Stimulated activated CD8-positive, alpha-beta memory T cell treated with anti-CD3 and anti-CD28 coated beads, Interleukin-2, amount 100 ng/mL, for 48 hours (primary cell): Measurements from ENCODE around the gene IQSEC1.

Experiments used
- DNase-seq, 2 donors: peaks; one replicate each; pipeline ENCODE4 v3.0.0-alpha.2; 2020; ENCODE audit warnings: low read depth in 2 of 2

The IQSEC1 gene

DNA sequence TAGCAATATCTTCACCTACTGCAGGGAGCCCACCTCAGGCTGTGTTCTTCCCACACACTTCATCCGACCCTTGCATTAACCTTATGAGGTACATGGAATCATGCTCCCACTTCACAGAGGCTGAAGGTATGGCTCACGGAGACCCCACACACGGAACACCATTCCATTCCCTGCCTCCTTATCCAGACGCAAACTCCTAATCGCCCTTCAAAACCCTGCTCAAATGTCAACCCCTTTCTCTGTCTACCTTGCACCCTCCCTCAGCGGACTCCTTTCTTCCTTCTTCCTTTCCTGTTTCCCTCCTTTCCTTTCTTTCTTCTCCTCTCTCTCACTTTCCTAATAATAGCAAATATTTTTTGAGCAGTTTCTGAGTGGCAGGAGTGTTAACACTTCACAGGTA is 23.8 kb downstream of the IQSEC1 start:
- DNase-seq: no peak

DNA sequence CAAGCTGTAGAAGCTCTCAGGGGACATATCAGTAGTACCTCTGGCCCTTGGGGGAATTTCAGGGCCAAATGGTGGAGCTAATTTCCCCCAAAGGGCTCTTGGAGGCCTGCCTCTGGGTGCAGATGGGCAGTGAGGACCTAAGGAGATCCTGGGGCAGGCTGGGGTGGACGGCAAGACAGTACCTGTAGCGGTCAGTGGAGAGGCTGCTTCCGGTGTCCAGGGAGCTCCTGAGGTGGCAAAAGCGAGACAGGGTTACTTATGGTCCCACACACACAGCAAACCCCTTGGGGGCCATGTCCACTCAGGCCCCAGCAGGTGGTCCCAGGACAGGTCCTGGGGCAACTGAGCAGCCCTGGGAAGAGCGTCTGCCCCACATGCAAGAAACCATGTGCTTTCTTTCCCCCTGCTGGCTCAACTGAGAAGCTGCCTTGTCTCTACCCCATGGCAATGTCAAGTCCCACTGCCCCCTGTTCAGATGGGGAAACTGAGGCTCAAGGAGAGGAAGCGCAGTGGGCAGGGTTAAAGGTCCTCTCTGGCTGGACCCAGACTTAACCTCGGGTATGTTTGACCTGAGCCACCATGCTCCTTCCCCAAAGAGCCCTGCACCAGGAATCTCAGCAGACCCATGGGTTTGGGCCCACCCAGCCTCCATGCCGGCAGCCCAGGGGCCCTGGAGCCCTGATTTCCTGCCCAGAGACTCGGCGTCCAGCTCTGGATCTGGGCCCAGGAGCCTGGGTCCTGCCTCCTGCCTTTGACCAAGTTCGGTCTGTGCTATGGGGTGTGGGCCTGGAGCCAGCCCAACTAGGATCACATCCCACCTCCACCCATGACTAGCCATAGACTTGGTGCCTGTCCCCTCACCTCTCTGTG is 25.7 kb downstream of the IQSEC1 start:
- DNase-seq: no peak

DNA sequence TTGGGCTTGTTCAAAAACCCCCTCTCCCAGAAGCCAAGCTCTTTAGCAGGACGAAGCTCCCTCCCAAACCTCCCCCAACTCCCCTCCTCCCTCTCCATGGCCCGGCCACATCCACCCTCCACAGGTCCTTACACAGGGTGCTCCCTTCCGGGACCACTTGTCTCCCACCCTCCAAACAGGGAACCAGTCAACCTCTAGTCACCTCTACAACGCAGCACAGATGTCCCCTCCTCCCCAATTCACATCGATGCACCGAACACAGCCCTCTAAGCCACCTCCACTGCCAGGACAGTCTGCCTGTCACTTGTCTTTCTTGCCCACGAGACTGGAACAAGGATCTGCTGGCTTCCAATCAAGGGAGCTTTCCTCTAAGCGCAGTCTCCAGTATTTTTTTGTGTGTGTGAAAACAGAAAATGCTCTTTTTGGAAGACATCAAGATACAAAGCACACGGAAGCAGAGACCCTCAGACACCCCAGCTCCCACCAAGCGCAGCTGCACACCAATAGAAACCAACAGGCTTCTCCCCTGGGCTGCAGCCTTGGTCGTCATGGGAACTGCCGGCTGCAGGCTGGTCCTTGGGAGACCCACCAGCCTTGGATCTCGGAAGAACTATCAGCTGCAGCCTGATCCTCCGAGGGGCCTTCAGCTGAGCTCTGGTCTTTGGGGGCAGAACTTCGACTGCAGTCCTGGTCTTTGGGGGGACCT is 26.5 kb downstream of the IQSEC1 start:
- DNase-seq: no peak

- DNase-seq: no peak
Observed at GRCh38 chr3:13045904-13046568, 27.2 kb downstream of the IQSEC1 start.

DNA sequence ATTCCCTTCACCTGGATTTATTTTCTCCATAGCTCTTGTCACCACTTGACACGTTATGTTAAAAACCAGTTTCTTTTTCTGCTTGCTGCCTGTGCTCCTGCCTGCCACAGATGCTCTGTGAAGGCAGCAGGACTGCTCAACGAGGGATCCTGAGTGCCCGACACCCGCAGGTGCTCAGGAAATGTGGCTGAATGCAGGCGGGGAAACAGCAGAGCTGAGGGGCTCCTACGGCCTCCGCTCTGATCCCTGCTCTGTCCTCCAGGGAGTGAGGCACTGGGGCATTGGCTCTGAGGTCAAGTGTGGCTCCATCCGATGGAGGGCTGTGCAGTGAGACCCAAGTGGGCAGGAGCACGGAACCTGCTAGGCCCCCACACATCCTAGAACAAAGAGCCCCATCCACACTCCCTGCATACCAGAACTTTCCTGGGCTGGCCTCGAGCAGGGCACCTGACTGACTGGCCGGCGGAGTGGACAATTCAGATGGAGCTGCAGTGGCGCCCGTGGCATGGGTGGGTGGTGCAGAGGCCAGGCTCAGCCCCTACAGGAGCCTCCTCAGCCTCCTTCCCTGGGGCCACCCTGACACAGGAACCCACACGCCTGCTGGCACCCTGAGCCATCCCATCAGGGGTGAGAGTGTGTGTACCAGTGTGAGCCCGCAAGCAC is 27.9 kb downstream of the IQSEC1 start:
- DNase-seq: no peak

DNA sequence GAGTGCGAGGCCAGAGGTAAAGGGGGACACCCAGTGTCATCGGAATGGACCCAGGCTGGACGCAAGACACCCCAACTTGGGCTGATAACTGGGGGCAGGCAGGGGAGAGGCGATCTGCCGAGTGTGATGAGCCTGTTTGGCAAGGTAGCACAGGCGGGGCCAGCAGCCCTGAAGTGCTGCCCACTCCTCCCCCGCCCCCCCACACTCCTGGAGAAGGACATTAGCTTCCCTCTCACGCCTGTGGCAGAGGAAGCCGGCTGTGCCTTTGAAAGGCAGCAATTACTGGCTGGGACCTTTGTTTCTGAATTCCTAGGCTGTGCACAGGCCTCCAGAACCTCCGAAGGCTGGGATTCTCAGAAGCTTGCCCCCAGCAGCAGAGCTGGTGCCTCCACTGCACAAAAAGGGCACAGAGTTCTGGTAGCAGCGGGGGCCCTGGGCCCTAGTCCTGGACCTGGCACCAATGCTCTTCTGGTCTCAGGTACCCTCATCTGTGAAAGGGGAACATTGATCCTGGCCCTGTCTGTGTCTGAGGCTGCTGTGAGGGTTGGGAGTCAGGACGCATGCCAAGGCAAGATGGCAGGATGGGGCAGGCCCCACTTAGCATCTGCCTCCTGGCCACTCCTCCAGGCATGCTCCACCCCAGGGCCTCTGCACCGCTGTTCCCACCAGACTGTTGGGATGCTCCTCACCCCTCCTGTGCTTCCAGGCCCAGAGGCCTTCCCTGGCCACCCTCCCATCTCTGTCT is 28.6 kb downstream of the IQSEC1 start:
- DNase-seq: no peak

- DNase-seq: no peak
Observed at GRCh38 chr3:13043656-13044055, 29.6 kb downstream of the IQSEC1 start.

GRCh38 chr3:13042715-13043271 is 30.4 kb downstream of the IQSEC1 start:
- DNase-seq: no peak

- DNase-seq: no peak
Observed at GRCh38 chr3:13042127-13042701, 31.0 kb downstream of the IQSEC1 start.

- DNase-seq: no peak
Observed at GRCh38 chr3:13041113-13041776, 32.0 kb downstream of the IQSEC1 start.

GRCh38 chr3:13040361-13041074 is 32.7 kb downstream of the IQSEC1 start:
- DNase-seq: peak; percentile 26 to 34

DNA sequence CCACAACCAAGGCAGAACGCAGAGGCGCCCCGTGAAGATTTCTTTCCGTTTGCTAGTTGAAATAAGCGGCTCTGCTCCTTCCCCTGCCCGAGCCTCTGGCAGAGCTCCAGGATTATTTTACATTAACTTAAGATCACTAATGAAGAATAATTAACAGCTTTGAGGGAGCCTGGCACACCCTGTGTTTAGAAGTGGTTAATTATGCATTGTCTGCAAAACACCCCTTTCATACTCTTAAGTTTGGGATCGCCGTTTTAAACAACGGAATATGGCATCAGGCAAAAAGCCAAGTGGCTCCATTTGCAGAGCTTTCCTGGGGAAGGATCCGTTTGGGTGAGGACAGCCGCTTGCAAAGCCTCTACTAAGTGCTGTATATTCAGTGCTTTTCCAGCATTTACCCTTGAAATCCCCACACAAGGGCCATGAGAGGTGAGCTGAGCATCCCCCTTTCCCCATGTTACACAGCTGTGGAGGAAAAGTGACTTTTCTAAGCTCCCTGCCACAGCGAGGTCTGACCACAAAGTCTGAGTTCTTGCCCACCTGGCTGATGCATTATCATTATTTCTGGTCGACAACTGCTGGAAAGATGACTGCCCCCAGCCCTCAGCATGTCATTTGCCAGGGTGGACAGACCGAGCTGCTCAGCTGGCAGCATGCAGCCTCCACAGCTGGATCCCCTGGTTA is 33.9 kb downstream of the IQSEC1 start:
- no peak for DNase-seq

GRCh38 chr3:13037458-13038117 is 35.6 kb downstream of the IQSEC1 start:
- no peak for DNase-seq

DNA sequence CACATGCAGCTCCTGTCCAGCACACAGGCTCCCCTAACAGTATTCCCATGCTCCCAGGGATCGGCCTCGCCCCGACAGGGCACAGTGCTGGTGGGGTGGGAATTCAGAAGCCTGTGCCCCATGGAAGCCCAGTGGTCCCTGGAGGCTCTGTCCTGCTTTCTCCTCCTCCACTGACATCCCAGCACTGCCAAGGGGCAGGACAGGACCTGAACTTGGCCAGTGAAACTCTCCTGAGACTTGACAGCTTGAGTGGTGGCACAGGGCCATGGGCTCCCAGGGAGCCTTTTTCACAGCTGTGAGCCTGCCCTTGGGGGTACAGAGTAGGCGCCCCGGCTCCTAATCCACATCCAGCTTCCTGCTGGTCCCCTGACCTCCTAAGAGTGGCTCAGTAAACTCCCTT is 38.4 kb downstream of the IQSEC1 start:
- DNase-seq: no peak

GRCh38 chr3:13034109-13034800 is 39.0 kb downstream of the IQSEC1 start:
- DNase-seq: no peak

- no peak for DNase-seq
Observed at GRCh38 chr3:13032206-13032605, 41.0 kb downstream of the IQSEC1 start.

DNA sequence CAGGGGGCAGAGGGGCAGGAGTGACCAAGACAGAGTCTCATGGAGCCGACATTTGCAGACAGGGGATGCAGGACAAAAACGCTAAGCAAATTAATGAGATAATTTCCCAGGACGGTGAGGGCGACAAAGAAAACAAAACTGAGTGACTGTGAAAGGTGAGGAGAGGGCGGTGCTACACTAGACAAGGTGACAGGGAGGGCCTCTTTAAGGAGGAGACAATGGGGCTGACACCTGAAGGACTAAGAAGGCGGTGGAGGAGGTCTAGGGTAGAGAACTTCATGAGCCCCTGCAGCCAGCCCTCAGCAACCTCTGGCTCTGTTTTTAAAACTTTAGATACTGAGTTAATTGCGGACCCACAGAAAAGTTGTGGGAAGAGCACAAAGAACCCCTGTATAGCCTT is 41.6 kb downstream of the IQSEC1 start:
- DNase-seq: no peak

DNA sequence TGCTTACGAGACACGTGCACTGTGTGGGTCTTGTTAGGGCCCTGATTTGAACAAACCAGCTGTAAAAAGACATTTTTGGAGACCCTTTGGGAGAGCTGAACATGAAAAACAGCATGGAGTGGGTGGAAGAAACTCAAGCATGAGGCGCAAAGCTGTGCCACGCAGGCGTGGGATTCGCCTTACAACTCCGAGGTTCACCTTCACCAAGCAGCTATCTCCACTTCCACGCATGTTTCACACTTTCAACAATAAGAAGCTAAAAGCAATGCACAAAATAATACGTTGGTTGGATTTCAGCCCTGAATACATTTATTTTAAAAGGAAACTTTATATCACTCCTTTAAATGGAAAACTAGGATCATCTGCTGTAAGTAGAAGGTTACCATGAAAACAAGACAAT is 42.5 kb downstream of the IQSEC1 start:
- no peak for DNase-seq
